Neural cell (in vitro differentiated cells): ENCODE measurements around the gene IL9R. TPM values are rescaled to one million over a fixed set of nuclear protein-coding genes. Genes with fewer than 3 reads are reported as not detected.
"Not testable (repeated sequence)": the region's sequence is repeated elsewhere in the genome, so short reads cannot be mapped to it uniquely, and the experiment has no call there.

Source experiments
- H2AFZ ChIP-seq: fragments of 200-600, 300-800 bp; sonication (generic), shearing (Covaris generic); 2 replicates; pipeline ENCODE4 v1.6.0; 2014; ENCODE audit warnings: low read depth, mild to moderate bottlenecking, antibody characterized with exemption, low read length, moderate library complexity
- H3F3A ChIP-seq: fragments of 200-600 bp; shearing (Covaris generic); 2 replicates; pipeline ENCODE4 v1.6.1; 2016; ENCODE audit warnings: mild to moderate bottlenecking, moderate library complexity, mixed read lengths, antibody characterized with exemption, low read length; ENCODE audit not compliant: insufficient read depth, poor library complexity, severe bottlenecking
- H3K27ac ChIP-seq: fragments of 200-600, 300-800 bp; sonication (generic), shearing (Covaris generic); 2 replicates; pipeline ENCODE4 v1.5.1; 2014; ENCODE audit warnings: mild to moderate bottlenecking, low read length, moderate library complexity
- H3K27me3 ChIP-seq: fragments of 300-800, 200-600 bp; sonication (generic), shearing (Covaris generic); 2 replicates; pipeline ENCODE4 v1.6.0; 2014; ENCODE audit warnings: mild to moderate bottlenecking, low read depth, low read length, moderate library complexity; ENCODE audit not compliant: insufficient read depth
- H3K36me3 ChIP-seq: fragments of 300-800, 200-600 bp; sonication (generic), shearing (Covaris generic); 2 replicates; pipeline ENCODE4 v1.5.1; 2014; ENCODE audit warnings: mild to moderate bottlenecking, antibody characterized with exemption, low read length, moderate library complexity; ENCODE audit not compliant: insufficient read depth
- H3K4me2 ChIP-seq: fragments of 300-800, 200-600 bp; sonication (generic), shearing (Covaris generic); 2 replicates; pipeline ENCODE4 v1.6.0; 2014; ENCODE audit warnings: mild to moderate bottlenecking, low read length
- H3K4me3 ChIP-seq: fragments of 300-800, 200-600 bp; sonication (generic), shearing (Covaris generic); 2 replicates; pipeline ENCODE4 v1.5.1; 2014; ENCODE audit warnings: mild to moderate bottlenecking, low read length, moderate library complexity
- H3K79me2 ChIP-seq: fragments of 200-600 bp; shearing (Covaris generic); replicated peaks from 2 replicates; pipeline ENCODE4 v1.6.0; 2014; ENCODE audit warnings: mild to moderate bottlenecking, low read length, moderate library complexity; ENCODE audit not compliant: insufficient read depth
- H3K9ac ChIP-seq: fragments of 300-800, 200-600 bp; sonication (generic), shearing (Covaris generic); 2 replicates; pipeline ENCODE4 v1.6.1; 2016; ENCODE audit warnings: mild to moderate bottlenecking, low read length, mixed read lengths
- H3K9me2 ChIP-seq: fragments of 200-600 bp; shearing (Covaris generic); 2 replicates; pipeline ENCODE4 v1.6.1; 2016; ENCODE audit warnings: mild to moderate bottlenecking, low read length, mixed read lengths; ENCODE audit not compliant: insufficient read depth
- H3K9me3 ChIP-seq: fragments of 200-600, 300-800 bp; sonication (generic), shearing (Covaris generic); 2 replicates; pipeline ENCODE4 v1.6.1; 2016; ENCODE audit warnings: mild to moderate bottlenecking, mixed run types, low read length, moderate library complexity, mixed read lengths
- H4K20me1 ChIP-seq: fragments of 200-600 bp; shearing (Covaris generic); 2 replicates; pipeline ENCODE4 v1.6.1; 2016; ENCODE audit warnings: mild to moderate bottlenecking, mixed run types; ENCODE audit not compliant: insufficient read depth
- CTCF ChIP-seq: fragments of 450-650 bp; IDR thresholded peaks from 2 replicates; pipeline ENCODE4 v1.5.1; 2014; ENCODE audit warnings: antibody characterized with exemption, mild to moderate bottlenecking, moderate library complexity; ENCODE audit not compliant: poor library complexity, severe bottlenecking
- EP300 ChIP-seq: fragments of 450-650 bp; conservative IDR thresholded peaks from 2 replicates; pipeline ENCODE4 v1.6.1; 2014; ENCODE audit warnings: antibody characterized with exemption, mild to moderate bottlenecking, moderate library complexity; ENCODE audit not compliant: poor library complexity, severe bottlenecking
- EZH2 ChIP-seq: fragments of 200-600, 300-800 bp; shearing (Covaris generic), sonication (generic); IDR thresholded peaks from 2 replicates; pipeline ENCODE4 v1.6.1; 2014; ENCODE audit warnings: antibody characterized with exemption, low read length, borderline replicate concordance, mild to moderate bottlenecking; ENCODE audit not compliant: insufficient read depth, poor library complexity, severe bottlenecking
- MXI1 ChIP-seq: fragments of 450-650 bp; conservative IDR thresholded peaks from 2 replicates; pipeline ENCODE4 v1.6.1; 2014; ENCODE audit warnings: antibody characterized with exemption, mild to moderate bottlenecking; ENCODE audit not compliant: poor library complexity, severe bottlenecking
- POLR2AphosphoS5 ChIP-seq: IDR thresholded peaks from 2 replicates; pipeline ENCODE4 v1.6.1; 2012
- RAD21 ChIP-seq: fragments of 450-650 bp; conservative IDR thresholded peaks from 2 replicates; pipeline ENCODE4 v1.6.1; 2014; ENCODE audit warnings: antibody characterized with exemption, mild to moderate bottlenecking, moderate library complexity
- SMC3 ChIP-seq: fragments of 450-650 bp; conservative IDR thresholded peaks from 2 replicates; pipeline ENCODE4 v1.6.1; 2014; ENCODE audit warnings: antibody characterized with exemption, mild to moderate bottlenecking, moderate library complexity; ENCODE audit not compliant: poor library complexity
- TAF1 ChIP-seq: IDR thresholded peaks from 2 replicates; pipeline ENCODE4 v1.6.1; 2012; ENCODE audit warnings: low read depth
- polyA plus RNA-seq: library from polyadenylated mRNA; depleted of rRNA; stranded (reverse); fragments of >200 nt; gene quantifications from 2 replicates; pipeline ENCODE4 v1.2.3, GENCODE V29; 2014
- TF ChIP-seq, protein P1 (sequence below): IDR thresholded peaks from 2 replicates; pipeline ENCODE4 v1.6.1; 2012; ENCODE audit warnings: borderline replicate concordance

IL9R gene
- polyA plus RNA-seq, 1 donor from 2014 or later = not detected

DNA sequence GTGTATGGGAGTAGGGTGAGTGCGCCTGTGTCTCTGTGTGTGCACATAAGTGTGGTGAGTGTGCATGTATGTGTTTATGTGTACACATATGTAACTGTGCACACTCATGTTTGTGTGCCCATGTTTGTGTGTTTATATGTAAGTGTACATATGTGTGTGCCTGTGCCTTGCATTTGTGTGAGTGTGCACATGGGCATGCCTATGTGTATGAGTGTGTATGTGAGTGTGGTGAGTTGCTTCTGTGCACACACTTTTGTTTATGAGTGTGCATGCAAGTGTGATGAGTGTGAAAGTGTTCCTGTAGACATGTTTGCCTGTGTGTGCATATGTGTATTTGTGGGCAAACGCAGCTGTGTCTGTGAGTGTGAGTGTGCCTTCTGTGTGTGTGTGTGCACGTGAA lies 7.2 kb downstream of the IL9R start:
- Histone ChIP-seq H3K27ac (no peak overlapping the region), H3F3A (no peaks in the 10 kb centered on the region), H3K4me2 (no peak overlapping the region), H3K79me2 (no peaks in the 10 kb centered on the region), H4K20me1 (no peaks in the 10 kb centered on the region), H2AFZ (no peak overlapping the region), H3K4me3 (no peak overlapping the region), H3K9me2 (no peaks in the 10 kb centered on the region), H3K27me3 (no peaks in the 10 kb centered on the region), H3K9ac (no peak overlapping the region), H3K9me3 (no peaks in the 10 kb centered on the region), H3K36me3 (no peaks in the 10 kb centered on the region)
- TF ChIP-seq EP300 = no peak
- no peak for TF ChIP-seq POLR2AphosphoS5
- no peak for TF ChIP-seq RAD21
- no peak for TF ChIP-seq MXI1
- TF ChIP-seq EZH2 = no peak
- no peak for TF ChIP-seq SMC3
- TF ChIP-seq CTCF = no peak
- no peak for TF ChIP-seq TAF1
- TF ChIP-seq, protein P1, sequence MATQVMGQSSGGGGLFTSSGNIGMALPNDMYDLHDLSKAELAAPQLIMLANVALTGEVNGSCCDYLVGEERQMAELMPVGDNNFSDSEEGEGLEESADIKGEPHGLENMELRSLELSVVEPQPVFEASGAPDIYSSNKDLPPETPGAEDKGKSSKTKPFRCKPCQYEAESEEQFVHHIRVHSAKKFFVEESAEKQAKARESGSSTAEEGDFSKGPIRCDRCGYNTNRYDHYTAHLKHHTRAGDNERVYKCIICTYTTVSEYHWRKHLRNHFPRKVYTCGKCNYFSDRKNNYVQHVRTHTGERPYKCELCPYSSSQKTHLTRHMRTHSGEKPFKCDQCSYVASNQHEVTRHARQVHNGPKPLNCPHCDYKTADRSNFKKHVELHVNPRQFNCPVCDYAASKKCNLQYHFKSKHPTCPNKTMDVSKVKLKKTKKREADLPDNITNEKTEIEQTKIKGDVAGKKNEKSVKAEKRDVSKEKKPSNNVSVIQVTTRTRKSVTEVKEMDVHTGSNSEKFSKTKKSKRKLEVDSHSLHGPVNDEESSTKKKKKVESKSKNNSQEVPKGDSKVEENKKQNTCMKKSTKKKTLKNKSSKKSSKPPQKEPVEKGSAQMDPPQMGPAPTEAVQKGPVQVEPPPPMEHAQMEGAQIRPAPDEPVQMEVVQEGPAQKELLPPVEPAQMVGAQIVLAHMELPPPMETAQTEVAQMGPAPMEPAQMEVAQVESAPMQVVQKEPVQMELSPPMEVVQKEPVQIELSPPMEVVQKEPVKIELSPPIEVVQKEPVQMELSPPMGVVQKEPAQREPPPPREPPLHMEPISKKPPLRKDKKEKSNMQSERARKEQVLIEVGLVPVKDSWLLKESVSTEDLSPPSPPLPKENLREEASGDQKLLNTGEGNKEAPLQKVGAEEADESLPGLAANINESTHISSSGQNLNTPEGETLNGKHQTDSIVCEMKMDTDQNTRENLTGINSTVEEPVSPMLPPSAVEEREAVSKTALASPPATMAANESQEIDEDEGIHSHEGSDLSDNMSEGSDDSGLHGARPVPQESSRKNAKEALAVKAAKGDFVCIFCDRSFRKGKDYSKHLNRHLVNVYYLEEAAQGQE = no peak

DNA sequence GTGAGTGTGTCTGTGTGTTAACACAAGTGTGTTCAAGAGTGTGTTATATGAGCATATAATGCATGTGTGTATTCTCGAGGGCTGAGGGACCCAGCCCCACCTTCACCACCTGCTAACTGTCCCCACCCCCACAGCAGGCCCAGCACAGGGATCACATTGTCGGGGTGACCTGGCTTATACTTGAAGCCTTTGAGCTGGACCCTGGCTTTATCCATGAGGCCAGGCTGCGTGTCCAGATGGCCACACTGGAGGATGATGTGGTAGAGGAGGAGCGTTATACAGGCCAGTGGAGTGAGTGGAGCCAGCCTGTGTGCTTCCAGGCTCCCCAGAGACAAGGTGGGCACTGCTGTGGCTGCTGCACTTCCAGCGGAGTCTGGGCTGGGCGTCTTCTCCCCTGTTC lies 7.6 kb downstream of the IL9R start:
- H3K27ac ChIP-seq = no peak overlapping the region
- TF ChIP-seq POLR2AphosphoS5 (no peak), EP300 (no peak), RAD21 (no peak), MXI1 (no peak), EZH2 (no peak), TAF1 (no peak), CTCF (no peak), SMC3 (no peak)
- TF ChIP-seq, protein P1 = no peak
- no peaks in the 10 kb centered on the region for H3K9me2 ChIP-seq
- no peaks in the 10 kb centered on the region for H3K9me3 ChIP-seq
- no peaks in the 10 kb centered on the region for H3K27me3 ChIP-seq
- no peaks in the 10 kb centered on the region for H3K36me3 ChIP-seq
- no peak overlapping the region for H3K4me2 ChIP-seq
- no peak overlapping the region for H2AFZ ChIP-seq
- H3K4me3 ChIP-seq = no peak overlapping the region
- no peaks in the 10 kb centered on the region for H3F3A ChIP-seq
- H3K79me2 ChIP-seq = no peaks in the 10 kb centered on the region
- no peaks in the 10 kb centered on the region for H4K20me1 ChIP-seq
- no peak overlapping the region for H3K9ac ChIP-seq

DNA sequence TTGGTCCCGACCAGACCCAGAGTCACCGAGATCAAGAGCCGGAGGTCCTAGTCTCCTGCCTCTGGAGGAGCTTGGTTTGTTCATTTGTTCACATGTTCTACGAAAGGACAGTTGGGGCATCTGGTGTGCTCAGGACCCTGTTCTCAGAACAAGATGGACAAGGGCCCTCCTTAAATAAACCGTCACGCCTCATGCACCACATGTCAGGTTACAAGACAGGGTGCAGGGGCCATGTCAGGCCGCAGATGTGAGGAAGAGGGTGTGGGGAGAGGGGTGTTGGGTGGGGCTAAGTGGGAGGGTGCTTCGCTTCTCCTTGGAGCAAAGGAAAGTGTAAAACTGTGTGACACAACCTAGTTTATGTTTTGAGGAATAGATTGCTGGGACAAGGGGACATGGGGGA lies 9.0 kb downstream of the IL9R start:
- not testable (repeated sequence) for H3K27ac ChIP-seq, H4K20me1 ChIP-seq, H2AFZ ChIP-seq, H3K4me3 ChIP-seq, H3K79me2 ChIP-seq, H3K4me2 ChIP-seq, H3K9ac ChIP-seq, H3K27me3 ChIP-seq, H3F3A ChIP-seq, H3K9me3 ChIP-seq, H3K9me2 ChIP-seq, H3K36me3 ChIP-seq
